ENCODE measurements around the gene HS3ST4.

HS3ST4 gene

GRCh38 chr16:26139091-26139490 lies 447.3 kb downstream of the HS3ST4 start:
- no peak overlapping the region for H3K9ac ChIP-seq
- H3K27me3 ChIP-seq (ENCODE audit: insufficient read depth, low read depth): no peaks in the 10 kb centered on the region
- H4K20me1 ChIP-seq (ENCODE audit: insufficient read depth): no peaks in the 10 kb centered on the region
- H3K36me3 ChIP-seq (ENCODE audit: insufficient read depth): no peaks in the 10 kb centered on the region
- TF ChIP-seq CTCF (conservative IDR thresholded peaks at IDR 0.05; ENCODE audit: low read depth, low read length): no peak
- H3K27ac ChIP-seq: no peak overlapping the region
- no peaks in the 10 kb centered on the region for H3K79me2 ChIP-seq (ENCODE audit: insufficient read depth, low read depth)
- no peak overlapping the region for H3K4me3 ChIP-seq (IDR thresholded peaks at IDR 0.05; ENCODE audit: insufficient read depth, low read depth, low read length)
- H3K4me1 ChIP-seq (ENCODE audit: low read depth, poor library complexity, severe bottlenecking): no peaks in the 10 kb centered on the region
- no peak overlapping the region for H2AFZ ChIP-seq (ENCODE audit: low read depth)
- no peak overlapping the region for H3K4me2 ChIP-seq

GRCh38 chr16:26139884-26140283 lies 448.1 kb downstream of the HS3ST4 start:
- no peak for TF ChIP-seq CTCF (conservative IDR thresholded peaks at IDR 0.05; ENCODE audit: low read depth, low read length)

GRCh38 chr16:26149364-26150190 lies 457.8 kb downstream of the HS3ST4 start:
- Histone ChIP-seq H2AFZ (ENCODE audit: low read depth) (no peak overlapping the region), H4K20me1 (ENCODE audit: insufficient read depth) (no peaks in the 10 kb centered on the region)

More at GRCh38 chr16:26139884-26140283, 448.1 kb downstream of the HS3ST4 start:
- Histone ChIP-seq H3K4me2 (no peak overlapping the region), H3K4me3 (IDR thresholded peaks at IDR 0.05; ENCODE audit: insufficient read depth, low read depth, low read length) (no peak overlapping the region), H4K20me1 (ENCODE audit: insufficient read depth) (no peaks in the 10 kb centered on the region), H3K36me3 (ENCODE audit: insufficient read depth) (no peaks in the 10 kb centered on the region), H3K27me3 (ENCODE audit: insufficient read depth, low read depth) (no peaks in the 10 kb centered on the region), H3K27ac (no peak overlapping the region), H2AFZ (ENCODE audit: low read depth) (no peak overlapping the region), H3K9ac (no peak overlapping the region), H3K79me2 (ENCODE audit: insufficient read depth, low read depth) (no peaks in the 10 kb centered on the region), H3K4me1 (ENCODE audit: low read depth, poor library complexity, severe bottlenecking) (no peaks in the 10 kb centered on the region)

GRCh38 chr16:26155221-26155620 lies 463.5 kb downstream of the HS3ST4 start:
- Histone ChIP-seq H3K27me3 (ENCODE audit: insufficient read depth, low read depth) (no peaks in the 10 kb centered on the region), H2AFZ (ENCODE audit: low read depth) (no peak overlapping the region)

More at GRCh38 chr16:26149364-26150190, 457.8 kb downstream of the HS3ST4 start:
- Histone ChIP-seq H3K4me3 (IDR thresholded peaks at IDR 0.05; ENCODE audit: insufficient read depth, low read depth, low read length) (no peak overlapping the region), H3K79me2 (ENCODE audit: insufficient read depth, low read depth) (no peaks in the 10 kb centered on the region), H3K36me3 (ENCODE audit: insufficient read depth) (no peaks in the 10 kb centered on the region), H3K4me2 (no peak overlapping the region), H3K27ac (no peak overlapping the region), H3K27me3 (ENCODE audit: insufficient read depth, low read depth) (no peaks in the 10 kb centered on the region), H3K4me1 (ENCODE audit: low read depth, poor library complexity, severe bottlenecking) (no peaks in the 10 kb centered on the region), H3K9ac (no peak overlapping the region)
- no peak for TF ChIP-seq CTCF (conservative IDR thresholded peaks at IDR 0.05; ENCODE audit: low read depth, low read length)

More at GRCh38 chr16:26155221-26155620, 463.5 kb downstream of the HS3ST4 start:
- no peaks in the 10 kb centered on the region for H3K4me1 ChIP-seq (ENCODE audit: low read depth, poor library complexity, severe bottlenecking)
- no peaks in the 10 kb centered on the region for H4K20me1 ChIP-seq (ENCODE audit: insufficient read depth)
- no peaks in the 10 kb centered on the region for H3K79me2 ChIP-seq (ENCODE audit: insufficient read depth, low read depth)
- H3K27ac ChIP-seq: no peak overlapping the region
- H3K4me2 ChIP-seq: no peak overlapping the region
- H3K4me3 ChIP-seq (IDR thresholded peaks at IDR 0.05; ENCODE audit: insufficient read depth, low read depth, low read length): no peak overlapping the region
- H3K9ac ChIP-seq: no peak overlapping the region
- H3K36me3 ChIP-seq (ENCODE audit: insufficient read depth): no peaks in the 10 kb centered on the region
- no peak for TF ChIP-seq CTCF (conservative IDR thresholded peaks at IDR 0.05; ENCODE audit: low read depth, low read length)
